Measurements from ENCODE around the gene PNPLA7.

The PNPLA7 gene

GRCh38 chr9:137426018-137426681, 124.1 kb downstream of the PNPLA7 start:
- Histone ChIP-seq H3K4me3 (ENCODE audit: low read length) (no peak overlapping the region), H2BK5ac (ENCODE audit: low read length) (no peak overlapping the region)
- no CpG with 5 or more reads among the region's 18 CpGs for WGBS (ENCODE audit: extremely low coverage, insufficient coverage, low lambda C conversion rate)

GRCh38 chr9:137423514-137424291, 126.5 kb downstream of the PNPLA7 start:
- H3K36me3 ChIP-seq (ENCODE audit: control insufficient read depth, insufficient read depth, low read length): no peaks in the 10 kb centered on the region
- no peak overlapping the region for H4K5ac ChIP-seq (ENCODE audit: low read length)
- peaks cover 4% of the 10 kb centered on the region for H3K79me1 ChIP-seq (ENCODE audit: low read length)
- no peak overlapping the region for H3K4ac ChIP-seq (ENCODE audit: low read depth, low read length)
- no peak overlapping the region for H2AK5ac ChIP-seq (ENCODE audit: low read length)
- no peak overlapping the region for H3K23ac ChIP-seq (ENCODE audit: low read length)
- no peaks in the 10 kb centered on the region for H3K79me2 ChIP-seq (ENCODE audit: control insufficient read depth, insufficient read depth, low read length)
- H3K56ac ChIP-seq (ENCODE audit: low read length): peak overlapping the region; percentile 5
- no peak overlapping the region for H2BK15ac ChIP-seq (replicated peaks; ENCODE audit: low read depth)
- H2BK5ac ChIP-seq (ENCODE audit: low read length): no peak overlapping the region
- H3K27me3 ChIP-seq (ENCODE audit: insufficient read depth, low read length, poor library complexity): no peaks in the 10 kb centered on the region
- H3K18ac ChIP-seq (ENCODE audit: low read length): no peak overlapping the region
- no CpG with 5 or more reads among the region's 77 CpGs for WGBS (ENCODE audit: extremely low coverage, insufficient coverage, low lambda C conversion rate)
- no peak overlapping the region for H3K4me3 ChIP-seq (ENCODE audit: low read length)
- no peak overlapping the region for H3K27ac ChIP-seq (ENCODE audit: low read depth, low read length)
- peak overlapping the region; percentile 9 for H3K4me2 ChIP-seq (ENCODE audit: low read length)
- DNase-seq: no peak
- no peak overlapping the region for H2BK120ac ChIP-seq (ENCODE audit: low read depth, low read length)
- peaks cover 3% of the 10 kb centered on the region for H3K4me1 ChIP-seq (ENCODE audit: control insufficient read depth, low read depth, low read length)
- no peak overlapping the region for H3K9ac ChIP-seq (ENCODE audit: low read length)
- H4K8ac ChIP-seq (ENCODE audit: low read depth, low read length): no peak overlapping the region

More at GRCh38 chr9:137426018-137426681, 124.1 kb downstream of the PNPLA7 start:
- Histone ChIP-seq H3K79me2 (ENCODE audit: control insufficient read depth, insufficient read depth, low read length) (no peaks in the 10 kb centered on the region), H4K8ac (ENCODE audit: low read depth, low read length) (no peak overlapping the region), H3K18ac (ENCODE audit: low read length) (no peak overlapping the region), H3K27ac (ENCODE audit: low read depth, low read length) (no peak overlapping the region), H3K4ac (ENCODE audit: low read depth, low read length) (no peak overlapping the region), H2BK120ac (ENCODE audit: low read depth, low read length) (no peak overlapping the region), H2AK5ac (ENCODE audit: low read length) (no peak overlapping the region), H3K4me1 (ENCODE audit: control insufficient read depth, low read depth, low read length) (peaks cover 3% of the 10 kb centered on the region), H3K27me3 (ENCODE audit: insufficient read depth, low read length, poor library complexity) (no peaks in the 10 kb centered on the region), H3K36me3 (ENCODE audit: control insufficient read depth, insufficient read depth, low read length) (no peaks in the 10 kb centered on the region), H2BK15ac (replicated peaks; ENCODE audit: low read depth) (no peak overlapping the region), H3K23ac (ENCODE audit: low read length) (no peak overlapping the region), H3K79me1 (ENCODE audit: low read length) (peaks cover 4% of the 10 kb centered on the region), H3K4me2 (ENCODE audit: low read length) (no peak overlapping the region), H4K5ac (ENCODE audit: low read length) (no peak overlapping the region), H3K56ac (ENCODE audit: low read length) (no peak overlapping the region), H3K9ac (ENCODE audit: low read length) (no peak overlapping the region)
- no peak for DNase-seq

- no peaks in the 10 kb centered on the region for H3K79me2 ChIP-seq (ENCODE audit: control insufficient read depth, insufficient read depth, low read length)
- H3K4ac ChIP-seq (ENCODE audit: low read depth, low read length): no peak within 1 kb of the TSS
- H3K4me1 ChIP-seq (ENCODE audit: control insufficient read depth, low read depth, low read length): peaks cover 3% of the 10 kb centered on the region
- H3K23ac ChIP-seq (ENCODE audit: low read length): peak within 1 kb of the TSS; percentile 94
- peak within 1 kb of the TSS; percentile 72 for H3K18ac ChIP-seq (ENCODE audit: low read length)
- H3K27ac ChIP-seq (ENCODE audit: low read depth, low read length): no peak within 1 kb of the TSS
- H4K8ac ChIP-seq (ENCODE audit: low read depth, low read length): peak within 1 kb of the TSS; percentile 67
- H3K79me1 ChIP-seq (ENCODE audit: low read length): peaks cover 4% of the 10 kb centered on the region
- no peak within 1 kb of the TSS for H2BK120ac ChIP-seq (ENCODE audit: low read depth, low read length)
- peak within 1 kb of the TSS; percentile 91 for H3K9ac ChIP-seq (ENCODE audit: low read length)
- H2BK15ac ChIP-seq (replicated peaks; ENCODE audit: low read depth): no peak within 1 kb of the TSS
- peak within 1 kb of the TSS; percentile 90 for H3K56ac ChIP-seq (ENCODE audit: low read length)
- H3K27me3 ChIP-seq (ENCODE audit: insufficient read depth, low read length, poor library complexity): no peaks in the 10 kb centered on the region
- H4K5ac ChIP-seq (ENCODE audit: low read length): no peak within 1 kb of the TSS
- no CpG with 5 or more reads among the region's 113 CpGs for WGBS (ENCODE audit: extremely low coverage, insufficient coverage, low lambda C conversion rate)
- H3K4me2 ChIP-seq (ENCODE audit: low read length): peak within 1 kb of the TSS; percentile 91
- no peak within 1 kb of the TSS for H2BK5ac ChIP-seq (ENCODE audit: low read length)
- peak; percentile 93 for DNase-seq
- no peaks in the 10 kb centered on the region for H3K36me3 ChIP-seq (ENCODE audit: control insufficient read depth, insufficient read depth, low read length)
- H3K4me3 ChIP-seq (ENCODE audit: low read length): peak within 1 kb of the TSS; percentile 80
- H2AK5ac ChIP-seq (ENCODE audit: low read length): no peak within 1 kb of the TSS
Observed at GRCh38 chr9:137422604-137423513, 127.3 kb downstream of the PNPLA7 start, which contains the start of the genes EXD3 and NOXA1. EXD3 (minus strand) TSS chr9:137423162; CDS start chr9:137395357, 27,805 bp downstream. NOXA1 (plus strand) TSS chr9:137423393; CDS start chr9:137423530, 137 bp downstream.

- H4K8ac ChIP-seq (ENCODE audit: low read depth, low read length): no peak overlapping the region
- peak overlapping the region; percentile 72 for H3K18ac ChIP-seq (ENCODE audit: low read length)
- H2BK120ac ChIP-seq (ENCODE audit: low read depth, low read length): no peak overlapping the region
- no peak overlapping the region for H2BK15ac ChIP-seq (replicated peaks; ENCODE audit: low read depth)
- no peaks in the 10 kb centered on the region for H3K79me2 ChIP-seq (ENCODE audit: control insufficient read depth, insufficient read depth, low read length)
- no peak overlapping the region for H3K4ac ChIP-seq (ENCODE audit: low read depth, low read length)
- H3K27me3 ChIP-seq (ENCODE audit: insufficient read depth, low read length, poor library complexity): no peaks in the 10 kb centered on the region
- H2BK5ac ChIP-seq (ENCODE audit: low read length): no peak overlapping the region
- peak overlapping the region; percentile 90 for H3K56ac ChIP-seq (ENCODE audit: low read length)
- H2AK5ac ChIP-seq (ENCODE audit: low read length): no peak overlapping the region
- H3K9ac ChIP-seq (ENCODE audit: low read length): peak overlapping the region; percentile 91
- H3K4me1 ChIP-seq (ENCODE audit: control insufficient read depth, low read depth, low read length): peaks cover 3% of the 10 kb centered on the region
- peaks cover 4% of the 10 kb centered on the region for H3K79me1 ChIP-seq (ENCODE audit: low read length)
- DNase-seq: no peak
- no peak overlapping the region for H3K27ac ChIP-seq (ENCODE audit: low read depth, low read length)
- peak overlapping the region; percentile 45 for H3K23ac ChIP-seq (ENCODE audit: low read length)
- no peak overlapping the region for H4K5ac ChIP-seq (ENCODE audit: low read length)
- H3K4me3 ChIP-seq (ENCODE audit: low read length): peak overlapping the region; percentile 80
- no CpG with 5 or more reads among the region's 11 CpGs for WGBS (ENCODE audit: extremely low coverage, insufficient coverage, low lambda C conversion rate)
- no peaks in the 10 kb centered on the region for H3K36me3 ChIP-seq (ENCODE audit: control insufficient read depth, insufficient read depth, low read length)
- peak overlapping the region; percentile 91 for H3K4me2 ChIP-seq (ENCODE audit: low read length)
Observed at GRCh38 chr9:137421838-137422603, 128.2 kb downstream of the PNPLA7 start.
